Mucosa of rectum (tissue), 2 donors: Measurements from ENCODE around the gene SYT8.

Source experiments
- H3K27ac ChIP-seq, 2 donors: one replicate each; pipeline ENCODE4 v1.7.0; 2013; ENCODE audit warnings: inconsistent platforms in 2 of 2, low read depth in 2 of 2, low read length in 2 of 2
- H3K27me3 ChIP-seq, 2 donors: one replicate each; pipeline ENCODE4 v1.7.0; 2013; ENCODE audit warnings: low read length in 2 of 2; ENCODE audit not compliant: control insufficient read depth in 2 of 2, insufficient read depth in 2 of 2
- H3K36me3 ChIP-seq, 2 donors: one replicate each; pipeline ENCODE4 v1.7.0; 2013; ENCODE audit warnings: low read length in 2 of 2; ENCODE audit not compliant: control insufficient read depth in 2 of 2, insufficient read depth in 2 of 2
- H3K4me1 ChIP-seq, 2 donors: one replicate each; pipeline ENCODE4 v1.7.0; 2013; ENCODE audit warnings: low read length in 2 of 2, mild to moderate bottlenecking in 1 of 2; ENCODE audit not compliant: control insufficient read depth in 2 of 2, insufficient read depth in 2 of 2
- H3K4me3 ChIP-seq, 2 donors: one replicate each; pipeline ENCODE4 v1.7.0; 2013; ENCODE audit warnings: low read length in 2 of 2
- H3K9ac ChIP-seq, 2 donors: one replicate each; pipeline ENCODE4 v1.7.0; 2013; ENCODE audit warnings: low read length in 2 of 2, low read depth in 1 of 2, mild to moderate bottlenecking in 1 of 2
- H3K9me3 ChIP-seq, 2 donors: one replicate each; pipeline ENCODE4 v1.7.0; 2013; ENCODE audit warnings: low read length in 2 of 2; ENCODE audit not compliant: control insufficient read depth in 2 of 2
- donor health status: healthy.
- donor health status: Normal muscosa, but diverticular disease.

SYT8 gene

GRCh38 chr11:1839204-1839923 is 4.6 kb downstream of the SYT8 start:
- Histone ChIP-seq H3K9me3 (no peaks in the 10 kb centered on the region), H3K27me3 (peaks cover 0 to 2% of the 10 kb centered on the region in 2 donors), H3K4me3 (no peak overlapping the region), H3K27ac (no peak overlapping the region), H3K9ac (no peak overlapping the region), H3K4me1 (peaks cover 9 to 10% of the 10 kb centered on the region in 2 donors), H3K36me3 (no peaks in the 10 kb centered on the region)

- H3K9me3 ChIP-seq: no peaks in the 10 kb centered on the region
- peak overlapping the region in 1 of 2 donors; percentile 48 for H3K27ac ChIP-seq
- peaks cover 0 to 6% of the 10 kb centered on the region in 2 donors for H3K27me3 ChIP-seq
- peaks cover 4% of the 10 kb centered on the region in 2 donors for H3K4me1 ChIP-seq
- no peak overlapping the region for H3K9ac ChIP-seq
- no peak overlapping the region for H3K4me3 ChIP-seq
- H3K36me3 ChIP-seq: no peaks in the 10 kb centered on the region
Observed at GRCh38 chr11:1839924-1840779, 5.4 kb downstream of the SYT8 start.

- Histone ChIP-seq H3K27me3 (peaks cover 0 to 6% of the 10 kb centered on the region in 2 donors), H3K36me3 (no peaks in the 10 kb centered on the region), H3K9ac (no peak overlapping the region), H3K27ac (no peak overlapping the region), H3K4me1 (peaks cover 2 to 4% of the 10 kb centered on the region in 2 donors), H3K4me3 (no peak overlapping the region), H3K9me3 (no peaks in the 10 kb centered on the region)
Observed at GRCh38 chr11:1840780-1841480, 6.1 kb downstream of the SYT8 start.

- Histone ChIP-seq H3K9me3 (no peaks in the 10 kb centered on the region), H3K27ac (no peak overlapping the region), H3K36me3 (no peaks in the 10 kb centered on the region), H3K27me3 (peaks cover 0 to 6% of the 10 kb centered on the region in 2 donors), H3K4me3 (no peak overlapping the region), H3K9ac (no peak overlapping the region), H3K4me1 (peaks cover 2 to 4% of the 10 kb centered on the region in 2 donors)
Observed at GRCh38 chr11:1841511-1842148, 6.8 kb downstream of the SYT8 start.

- Histone ChIP-seq H3K4me3 (no peak overlapping the region), H3K4me1 (peaks cover 2 to 4% of the 10 kb centered on the region in 2 donors), H3K27me3 (peaks cover 0 to 6% of the 10 kb centered on the region in 2 donors), H3K9me3 (no peaks in the 10 kb centered on the region), H3K36me3 (no peaks in the 10 kb centered on the region), H3K27ac (no peak overlapping the region), H3K9ac (no peak overlapping the region)
Observed at GRCh38 chr11:1842149-1843097, 7.6 kb downstream of the SYT8 start.

GRCh38 chr11:1843098-1843473 is 8.3 kb downstream of the SYT8 start:
- no peak overlapping the region for H3K4me3 ChIP-seq
- H3K27me3 ChIP-seq: peaks cover 0 to 6% of the 10 kb centered on the region in 2 donors

GRCh38 chr11:1843796-1844195 is 9.0 kb downstream of the SYT8 start:
- no peak overlapping the region for H3K27ac ChIP-seq
- no peak overlapping the region for H3K4me3 ChIP-seq
- peaks cover 0 to 6% of the 10 kb centered on the region in 2 donors for H3K27me3 ChIP-seq
- H3K9ac ChIP-seq: no peak overlapping the region
- H3K9me3 ChIP-seq: no peaks in the 10 kb centered on the region
- H3K4me1 ChIP-seq: peaks cover 2 to 4% of the 10 kb centered on the region in 2 donors
- no peaks in the 10 kb centered on the region for H3K36me3 ChIP-seq

More at GRCh38 chr11:1843098-1843473, 8.3 kb downstream of the SYT8 start:
- no peaks in the 10 kb centered on the region for H3K36me3 ChIP-seq
- no peaks in the 10 kb centered on the region for H3K9me3 ChIP-seq
- no peak overlapping the region for H3K27ac ChIP-seq
- no peak overlapping the region for H3K9ac ChIP-seq
- H3K4me1 ChIP-seq: peaks cover 2 to 4% of the 10 kb centered on the region in 2 donors

- H3K4me1 ChIP-seq: peaks cover 2 to 7% of the 10 kb centered on the region in 2 donors
- H3K27ac ChIP-seq: peak overlapping the region; percentile 7 to 10
- peaks cover 0 to 6% of the 10 kb centered on the region in 2 donors for H3K27me3 ChIP-seq
- no peaks in the 10 kb centered on the region for H3K36me3 ChIP-seq
- no peaks in the 10 kb centered on the region for H3K9me3 ChIP-seq
- H3K4me3 ChIP-seq: no peak overlapping the region
- H3K9ac ChIP-seq: peak overlapping the region in 1 of 2 donors; percentile 23
Observed at GRCh38 chr11:1844221-1845094, 9.7 kb downstream of the SYT8 start.
